Osteoblast (primary cell): ENCODE results near the gene SPTBN5. TPM values are rescaled to one million over a fixed set of nuclear protein-coding genes. Genes with fewer than 3 reads are reported as not detected.
A peak's percentile ranks its signal among the peaks of the same experiment; 100 is the strongest.

Source experiments
- DNase-seq: peaks from one replicate; pipeline ENCODE4 v3.0.0; 2011; ENCODE audit warnings: low spot score, mixed read lengths; ENCODE audit not compliant: insufficient read length; ENCODE audit errors: missing footprints
- H2AFZ ChIP-seq: 2 replicates; pipeline ENCODE4 v1.6.0; 2011; ENCODE audit warnings: mild to moderate bottlenecking, low read length
- H3K27ac ChIP-seq: 2 replicates; pipeline ENCODE4 v1.5.1; 2011; ENCODE audit warnings: mild to moderate bottlenecking, low read depth, low read length, moderate library complexity
- H3K27me3 ChIP-seq: 2 replicates; pipeline ENCODE4 v1.6.0; 2012; ENCODE audit warnings: mild to moderate bottlenecking, control low read depth, inconsistent platforms, low read length, moderate library complexity; ENCODE audit not compliant: insufficient read depth
- H3K36me3 ChIP-seq: 2 replicates; pipeline ENCODE4 v1.5.1; 2011; ENCODE audit warnings: mild to moderate bottlenecking, low read length, control low read depth, moderate library complexity; ENCODE audit not compliant: insufficient read depth
- H3K4me1 ChIP-seq: 2 replicates; pipeline ENCODE4 v1.5.1; 2011; ENCODE audit warnings: mild to moderate bottlenecking, low read length, control low read depth, moderate library complexity; ENCODE audit not compliant: insufficient read depth
- H3K4me2 ChIP-seq: 2 replicates; pipeline ENCODE4 v1.6.0; 2011; ENCODE audit warnings: mild to moderate bottlenecking, low read length; ENCODE audit not compliant: insufficient read depth
- H3K4me3 ChIP-seq: fragments of 200-600 bp; sonication (generic); 3 replicates; pipeline ENCODE4 v1.5.1; 2012; ENCODE audit warnings: mild to moderate bottlenecking, low read length, inconsistent platforms; ENCODE audit not compliant: insufficient read depth
- H3K79me2 ChIP-seq: 2 replicates; pipeline ENCODE4 v1.6.0; 2012; ENCODE audit warnings: mild to moderate bottlenecking, low read length, control low read depth, inconsistent platforms; ENCODE audit not compliant: insufficient read depth
- H3K9me3 ChIP-seq: 2 replicates; pipeline ENCODE4 v1.5.1; 2011; ENCODE audit warnings: low read depth, low read length, control low read depth
- H4K20me1 ChIP-seq: 2 replicates; pipeline ENCODE4 v1.6.0; 2012; ENCODE audit warnings: mild to moderate bottlenecking, low read length, control low read depth; ENCODE audit not compliant: insufficient read depth
- CTCF ChIP-seq: IDR thresholded peaks from 2 replicates; pipeline ENCODE4 v1.5.1; 2011; ENCODE audit warnings: mild to moderate bottlenecking, low read depth, low read length, moderate library complexity; ENCODE audit errors: extremely low read depth
- total RNA-seq: library from RNA; depleted of rRNA; stranded (reverse); fragments of >200 nt; gene quantifications from 2 replicates; pipeline ENCODE4 v1.2.3, GENCODE V29; 2012

SPTBN5 gene
- total RNA-seq, 1 donor = 0.36 TPM

GRCh38 chr15:41801850-41802455, 91.9 kb downstream of the SPTBN5 start:
- H3K9me3 ChIP-seq = no peaks in the 10 kb centered on the region
- no peak overlapping the region for H3K27ac ChIP-seq
- H3K4me1 ChIP-seq = peaks cover 22% of the 10 kb centered on the region
- no peaks in the 10 kb centered on the region for H3K27me3 ChIP-seq
- no peak for TF ChIP-seq CTCF
- H3K4me2 ChIP-seq = no peak overlapping the region
- H4K20me1 ChIP-seq = peaks cover 14% of the 10 kb centered on the region
- no peak overlapping the region for H3K4me3 ChIP-seq
- H2AFZ ChIP-seq = no peak overlapping the region
- H3K79me2 ChIP-seq = peaks cover 42% of the 10 kb centered on the region
- peaks cover 11% of the 10 kb centered on the region for H3K36me3 ChIP-seq
- DNase-seq = no peak

GRCh38 chr15:41801185-41801584, 92.7 kb downstream of the SPTBN5 start:
- Histone ChIP-seq H3K27ac (no peak overlapping the region), H3K4me3 (no peak overlapping the region), H2AFZ (no peak overlapping the region), H3K9me3 (no peaks in the 10 kb centered on the region), H3K4me1 (peaks cover 30% of the 10 kb centered on the region), H3K79me2 (peaks cover 39% of the 10 kb centered on the region), H3K4me2 (no peak overlapping the region), H4K20me1 (peaks cover 11% of the 10 kb centered on the region), H3K27me3 (no peaks in the 10 kb centered on the region), H3K36me3 (peaks cover 11% of the 10 kb centered on the region)
- no peak for DNase-seq
- TF ChIP-seq CTCF = no peak

GRCh38 chr15:41799488-41799805, 94.4 kb downstream of the SPTBN5 start:
- Histone ChIP-seq H3K36me3 (peaks cover 8% of the 10 kb centered on the region), H3K9me3 (no peaks in the 10 kb centered on the region), H3K79me2 (peaks cover 36% of the 10 kb centered on the region), H4K20me1 (peaks cover 6% of the 10 kb centered on the region), H2AFZ (no peak overlapping the region), H3K27me3 (no peaks in the 10 kb centered on the region), H3K4me3 (no peak overlapping the region), H3K4me1 (peaks cover 34% of the 10 kb centered on the region), H3K4me2 (peak overlapping the region; percentile 23), H3K27ac (peak overlapping the region; percentile 17)
- DNase-seq = no peak
- TF ChIP-seq CTCF = no peak

GRCh38 chr15:41798607-41799487, 95.0 kb downstream of the SPTBN5 start:
- peak overlapping the region; percentile 17 for H3K27ac ChIP-seq
- H4K20me1 ChIP-seq = peaks cover 4% of the 10 kb centered on the region
- H2AFZ ChIP-seq = no peak overlapping the region
- H3K9me3 ChIP-seq = no peaks in the 10 kb centered on the region
- peaks cover 34% of the 10 kb centered on the region for H3K4me1 ChIP-seq
- no peak for DNase-seq
- H3K4me2 ChIP-seq = peak overlapping the region; percentile 23
- peaks cover 36% of the 10 kb centered on the region for H3K79me2 ChIP-seq
- H3K36me3 ChIP-seq = peaks cover 8% of the 10 kb centered on the region
- TF ChIP-seq CTCF = no peak
- no peak overlapping the region for H3K4me3 ChIP-seq
- H3K27me3 ChIP-seq = no peaks in the 10 kb centered on the region
